H9 (cell line): ENCODE measurements around the gene PTPN13. TPM values are rescaled to one million over a fixed set of nuclear protein-coding genes. Genes with fewer than 3 reads are reported as not detected.

Experiments
- DNase-seq: peaks from one replicate; pipeline ENCODE4 v3.0.0-alpha.2; 2017
- H2AFZ ChIP-seq: one replicate; pipeline ENCODE4 v1.6.1; 2013; ENCODE audit warnings: mild to moderate bottlenecking, low read length, control low read depth, moderate library complexity
- H2AK5ac ChIP-seq: 2 replicates; pipeline ENCODE4 v1.6.1; 2013; ENCODE audit warnings: low read length, control low read depth, mixed read lengths; ENCODE audit not compliant: insufficient read length
- H2BK120ac ChIP-seq: one replicate; pipeline ENCODE4 v1.6.1; 2013; ENCODE audit warnings: low read depth, mild to moderate bottlenecking, low read length, control low read depth, inconsistent platforms; ENCODE audit not compliant: poor library complexity, severe bottlenecking
- H2BK12ac ChIP-seq: 2 replicates; pipeline ENCODE4 v1.6.1; 2013; ENCODE audit warnings: low read length, control low read depth, mixed read lengths, low read depth; ENCODE audit not compliant: insufficient read length
- H2BK15ac ChIP-seq: 2 replicates; pipeline ENCODE4 v1.6.1; 2013; ENCODE audit warnings: low read depth, low read length, control low read depth
- H2BK20ac ChIP-seq: one replicate; pipeline ENCODE4 v1.6.1; 2013; ENCODE audit warnings: low read depth, mild to moderate bottlenecking, low read length, control low read depth, inconsistent platforms; ENCODE audit not compliant: poor library complexity, severe bottlenecking
- H2BK5ac ChIP-seq: 2 replicates; pipeline ENCODE4 v1.6.1; 2013; ENCODE audit warnings: low read length, control low read depth, mixed read lengths; ENCODE audit not compliant: insufficient read length
- H3K14ac ChIP-seq: 2 replicates; pipeline ENCODE4 v1.6.1; 2013; ENCODE audit warnings: low read length, control low read depth; ENCODE audit not compliant: insufficient read depth
- H3K18ac ChIP-seq: 2 replicates; pipeline ENCODE4 v1.6.1; 2013; ENCODE audit warnings: low read depth, mild to moderate bottlenecking, mixed read lengths, low read length, control low read depth; ENCODE audit not compliant: insufficient read length
- H3K23ac ChIP-seq: 2 replicates; pipeline ENCODE4 v1.6.1; 2013; ENCODE audit warnings: low read length, control low read depth, mixed read lengths, low read depth; ENCODE audit not compliant: insufficient read length
- H3K23me2 ChIP-seq: 2 replicates; pipeline ENCODE4 v1.6.1; 2013; ENCODE audit warnings: low read depth, mild to moderate bottlenecking, mixed read lengths, low read length, control low read depth; ENCODE audit not compliant: insufficient read length, poor library complexity, severe bottlenecking
- H3K27ac ChIP-seq: 2 replicates; pipeline ENCODE4 v1.5.1; 2013; ENCODE audit warnings: low read length, control low read depth, mixed read lengths, low read depth; ENCODE audit not compliant: insufficient read length
- H3K27me3 ChIP-seq: 2 replicates; pipeline ENCODE4 v1.6.1; 2013; ENCODE audit warnings: low read length, control low read depth, inconsistent platforms; ENCODE audit not compliant: insufficient read depth
- H3K4ac ChIP-seq: 2 replicates; pipeline ENCODE4 v1.6.1; 2013; ENCODE audit warnings: low read depth, mild to moderate bottlenecking, control low read depth, inconsistent platforms, low read length, moderate library complexity
- H3K4me1 ChIP-seq: 2 replicates; pipeline ENCODE4 v1.6.1; 2013; ENCODE audit warnings: low read length, control low read depth, inconsistent platforms; ENCODE audit not compliant: insufficient read depth
- H3K4me2 ChIP-seq: 2 replicates; pipeline ENCODE4 v1.6.1; 2013; ENCODE audit warnings: low read length, control low read depth, mixed read lengths; ENCODE audit not compliant: insufficient read length, insufficient read depth
- H3K56ac ChIP-seq: 2 replicates; pipeline ENCODE4 v1.6.1; 2013; ENCODE audit warnings: low read depth, mild to moderate bottlenecking, mixed read lengths, low read length, control low read depth; ENCODE audit not compliant: insufficient read length
- H3K79me1 ChIP-seq: 2 replicates; pipeline ENCODE4 v1.6.1; 2013; ENCODE audit warnings: low read depth, mild to moderate bottlenecking, moderate library complexity, low read length, control low read depth, inconsistent platforms; ENCODE audit not compliant: insufficient read depth, poor library complexity, severe bottlenecking
- H3K79me2 ChIP-seq: 2 replicates; pipeline ENCODE4 v1.6.1; 2013; ENCODE audit warnings: low read length, control low read depth, inconsistent platforms; ENCODE audit not compliant: insufficient read depth
- H3K9ac ChIP-seq: 2 replicates; pipeline ENCODE4 v1.6.1; 2013; ENCODE audit warnings: low read length, control low read depth, mixed read lengths; ENCODE audit not compliant: insufficient read length; ENCODE audit errors: extremely low read depth
- H3K9me3 ChIP-seq: one replicate; pipeline ENCODE4 v1.6.1; 2013; ENCODE audit warnings: low read depth, low read length, inconsistent platforms; ENCODE audit not compliant: control insufficient read depth
- H3T11ph ChIP-seq: one replicate; pipeline ENCODE4 v1.6.1; 2013; ENCODE audit warnings: mild to moderate bottlenecking, low read length, control low read depth, inconsistent platforms
- H4K20me1 ChIP-seq: one replicate; pipeline ENCODE4 v1.6.1; 2013; ENCODE audit not compliant: control insufficient read depth, insufficient read length, insufficient read depth
- H4K5ac ChIP-seq: 2 replicates; pipeline ENCODE4 v1.6.1; 2013; ENCODE audit warnings: low read depth, mild to moderate bottlenecking, mixed read lengths, low read length, control low read depth; ENCODE audit not compliant: insufficient read length
- H4K8ac ChIP-seq: replicated peaks from 2 replicates; pipeline ENCODE4 v1.6.1; 2013; ENCODE audit warnings: low read length, control low read depth, mixed read lengths, low read depth; ENCODE audit not compliant: insufficient read length
- H4K91ac ChIP-seq: 2 replicates; pipeline ENCODE4 v1.6.1; 2013; ENCODE audit warnings: low read depth, mild to moderate bottlenecking, moderate library complexity, mixed read lengths, low read length, control low read depth; ENCODE audit not compliant: insufficient read length
- H3K27ac Mint-ChIP-seq, 3 experiments: 2 replicates in 2 of 3; 3 replicates in 1 of 3; pipeline ENCODE4 v1.8.0; 2020 to 2021; ENCODE audit warnings: mixed read lengths in 3 of 3, mild to moderate bottlenecking in 1 of 3, moderate library complexity in 1 of 3
- H3K27me3 Mint-ChIP-seq: 2 replicates; pipeline ENCODE4 v1.8.0; 2021; ENCODE audit warnings: low read depth, mild to moderate bottlenecking, moderate library complexity, mixed read lengths
- H3K36me3 Mint-ChIP-seq, 3 experiments: 2 replicates in 2 of 3; 3 replicates in 1 of 3; pipeline ENCODE4 v1.8.0; 2020 to 2021; ENCODE audit warnings: low read depth in 3 of 3, mixed read lengths in 3 of 3; ENCODE audit not compliant: insufficient read depth in 1 of 3
- H3K4me1 Mint-ChIP-seq, 2 experiments: 2 replicates each; pipeline ENCODE4 v1.8.0; 2020; ENCODE audit warnings: mixed read lengths in 2 of 2
- H3K4me3 Mint-ChIP-seq, 2 experiments: 2 replicates in 1 of 2; 3 replicates in 1 of 2; pipeline ENCODE4 v1.8.0; 2020 to 2021; ENCODE audit warnings: mild to moderate bottlenecking in 2 of 2, mixed read lengths in 2 of 2, moderate library complexity in 1 of 2
- H3K9me3 Mint-ChIP-seq, 2 experiments: 2 replicates in 1 of 2; 3 replicates in 1 of 2; pipeline ENCODE4 v1.8.0; 2020; ENCODE audit warnings: mild to moderate bottlenecking in 2 of 2, mixed read lengths in 2 of 2, moderate library complexity in 1 of 2
- WGBS: extraction: QIAGEN DNeasy Blood & Tissue Kit; methylation state at CpG from one replicate; pipeline ENCODE4 v1.1.7; 2013; ENCODE audit warnings: missing lambda C conversion rate, low lambda C conversion rate, mixed read lengths; ENCODE audit not compliant: insufficient read length; ENCODE audit errors: extremely low coverage; 5-methylcytosine and 5-hydroxymethylcytosine counted together
- long read RNA-seq: library from polyadenylated mRNA; unstranded; transcript quantifications from one replicate; pipeline ENCODE4 v2.0.0, GENCODE V29; 2020
- total RNA-seq: library from RNA; stranded (reverse); gene quantifications from 2 replicates; pipeline ENCODE4 v1.2.1, GENCODE V29; 2021
- TF ChIP-seq, protein P1 (sequence below): fragments of 200-600 bp; sonication (generic); conservative IDR thresholded peaks from 3 replicates; pipeline ENCODE4 v1.8.0; 2021; ENCODE audit warnings: antibody characterized with exemption, mild to moderate bottlenecking

Gene PTPN13, protein sequence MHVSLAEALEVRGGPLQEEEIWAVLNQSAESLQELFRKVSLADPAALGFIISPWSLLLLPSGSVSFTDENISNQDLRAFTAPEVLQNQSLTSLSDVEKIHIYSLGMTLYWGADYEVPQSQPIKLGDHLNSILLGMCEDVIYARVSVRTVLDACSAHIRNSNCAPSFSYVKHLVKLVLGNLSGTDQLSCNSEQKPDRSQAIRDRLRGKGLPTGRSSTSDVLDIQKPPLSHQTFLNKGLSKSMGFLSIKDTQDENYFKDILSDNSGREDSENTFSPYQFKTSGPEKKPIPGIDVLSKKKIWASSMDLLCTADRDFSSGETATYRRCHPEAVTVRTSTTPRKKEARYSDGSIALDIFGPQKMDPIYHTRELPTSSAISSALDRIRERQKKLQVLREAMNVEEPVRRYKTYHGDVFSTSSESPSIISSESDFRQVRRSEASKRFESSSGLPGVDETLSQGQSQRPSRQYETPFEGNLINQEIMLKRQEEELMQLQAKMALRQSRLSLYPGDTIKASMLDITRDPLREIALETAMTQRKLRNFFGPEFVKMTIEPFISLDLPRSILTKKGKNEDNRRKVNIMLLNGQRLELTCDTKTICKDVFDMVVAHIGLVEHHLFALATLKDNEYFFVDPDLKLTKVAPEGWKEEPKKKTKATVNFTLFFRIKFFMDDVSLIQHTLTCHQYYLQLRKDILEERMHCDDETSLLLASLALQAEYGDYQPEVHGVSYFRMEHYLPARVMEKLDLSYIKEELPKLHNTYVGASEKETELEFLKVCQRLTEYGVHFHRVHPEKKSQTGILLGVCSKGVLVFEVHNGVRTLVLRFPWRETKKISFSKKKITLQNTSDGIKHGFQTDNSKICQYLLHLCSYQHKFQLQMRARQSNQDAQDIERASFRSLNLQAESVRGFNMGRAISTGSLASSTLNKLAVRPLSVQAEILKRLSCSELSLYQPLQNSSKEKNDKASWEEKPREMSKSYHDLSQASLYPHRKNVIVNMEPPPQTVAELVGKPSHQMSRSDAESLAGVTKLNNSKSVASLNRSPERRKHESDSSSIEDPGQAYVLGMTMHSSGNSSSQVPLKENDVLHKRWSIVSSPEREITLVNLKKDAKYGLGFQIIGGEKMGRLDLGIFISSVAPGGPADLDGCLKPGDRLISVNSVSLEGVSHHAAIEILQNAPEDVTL (N-terminal part only)
- total RNA-seq, result 32.7 and 34.9 TPM in 2 replicates
- long read RNA-seq, partial matches to known transcripts, result 63 of 87 reads
- long read RNA-seq, other reads (novel, unspliced or antisense), result 24 of 87 reads

DNA sequence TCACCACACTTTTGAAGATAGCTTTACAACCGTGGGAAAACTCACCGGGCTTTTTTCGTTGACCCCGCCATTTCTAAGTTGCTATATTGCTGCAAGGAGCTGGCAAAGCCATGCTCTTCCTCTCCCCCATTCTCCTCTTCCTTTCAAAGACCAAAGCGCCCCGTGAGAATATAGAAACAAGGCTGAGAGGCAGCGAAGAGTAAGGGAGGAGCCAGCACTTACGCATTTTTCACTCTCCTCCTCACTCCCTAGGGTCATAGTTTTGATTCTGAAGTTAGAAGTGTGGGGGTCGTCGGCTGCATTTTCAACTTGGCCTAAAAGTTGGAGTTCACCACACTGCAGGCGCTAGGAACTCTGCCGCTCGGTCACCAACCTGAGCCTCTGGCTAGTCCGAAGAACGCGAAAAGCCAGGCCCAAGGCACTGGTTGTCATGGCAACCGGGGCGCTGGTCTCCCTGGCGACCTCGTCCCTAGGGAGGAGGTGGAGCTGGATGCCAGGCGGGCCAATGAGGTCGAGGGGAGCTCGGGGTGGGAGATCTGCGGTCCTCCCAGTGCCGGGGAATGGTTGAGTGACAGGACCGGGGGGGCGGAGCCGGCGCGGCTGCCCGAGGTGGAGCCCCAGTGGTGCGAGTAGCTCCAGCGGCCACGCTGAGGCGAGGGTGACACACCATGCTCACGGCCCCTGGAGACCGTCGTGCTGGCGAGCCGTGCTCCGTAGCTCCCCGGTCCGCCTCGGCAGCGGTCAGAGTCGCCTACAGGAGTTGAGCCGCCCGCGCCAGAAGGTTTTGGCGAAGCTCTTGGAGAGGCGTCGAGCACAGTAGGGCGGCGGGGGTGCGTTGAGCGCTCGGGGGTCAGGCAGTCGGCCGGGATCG lies at the start of gene PTPN13:
Gene PTPN13, plus strand, starts transcription at position 628 of the 871 bp plus-strand sequence. CDS start 40,942 bp downstream, outside the sequence.
- H4K8ac ChIP-seq, result no peak within 1 kb of the TSS
- peaks cover 9% of the 10 kb centered on the region for H3K23me2 ChIP-seq
- peak within 1 kb of the TSS; percentile 49; the same call in 1 of the 2 replicates for H3K14ac ChIP-seq
- DNase-seq, result peak; percentile 100
- Mint-ChIP-seq H3K4me1 (peaks cover 38% of the 10 kb centered on the region in 2 experiments), H3K27me3 (no peaks in the 10 kb centered on the region), H3K27ac (peak within 1 kb of the TSS; percentile 94 to 98 (median 97)), H3K9me3 (no peaks in the 10 kb centered on the region; a peak in 1 of 5 replicates), H3K4me3 (peak within 1 kb of the TSS; percentile 89 to 96), H3K36me3 (no peaks in the 10 kb centered on the region; a peak in 1 of 7 replicates)
- no peak within 1 kb of the TSS for H3K4ac ChIP-seq
- WGBS, result no CpG with 5 or more reads among the region's 60 CpGs
- no peak within 1 kb of the TSS for H2BK20ac ChIP-seq
- H3K4me2 ChIP-seq, result peak within 1 kb of the TSS; percentile 88
- H2BK5ac ChIP-seq, result no peak within 1 kb of the TSS
- peak within 1 kb of the TSS; percentile 73 for H3K9ac ChIP-seq
- no peaks in the 10 kb centered on the region for H4K20me1 ChIP-seq
- no peak within 1 kb of the TSS for H2AK5ac ChIP-seq
- H2BK12ac ChIP-seq, result no peak within 1 kb of the TSS
- H2BK15ac ChIP-seq, result no peak within 1 kb of the TSS
- TF ChIP-seq, protein P1, sequence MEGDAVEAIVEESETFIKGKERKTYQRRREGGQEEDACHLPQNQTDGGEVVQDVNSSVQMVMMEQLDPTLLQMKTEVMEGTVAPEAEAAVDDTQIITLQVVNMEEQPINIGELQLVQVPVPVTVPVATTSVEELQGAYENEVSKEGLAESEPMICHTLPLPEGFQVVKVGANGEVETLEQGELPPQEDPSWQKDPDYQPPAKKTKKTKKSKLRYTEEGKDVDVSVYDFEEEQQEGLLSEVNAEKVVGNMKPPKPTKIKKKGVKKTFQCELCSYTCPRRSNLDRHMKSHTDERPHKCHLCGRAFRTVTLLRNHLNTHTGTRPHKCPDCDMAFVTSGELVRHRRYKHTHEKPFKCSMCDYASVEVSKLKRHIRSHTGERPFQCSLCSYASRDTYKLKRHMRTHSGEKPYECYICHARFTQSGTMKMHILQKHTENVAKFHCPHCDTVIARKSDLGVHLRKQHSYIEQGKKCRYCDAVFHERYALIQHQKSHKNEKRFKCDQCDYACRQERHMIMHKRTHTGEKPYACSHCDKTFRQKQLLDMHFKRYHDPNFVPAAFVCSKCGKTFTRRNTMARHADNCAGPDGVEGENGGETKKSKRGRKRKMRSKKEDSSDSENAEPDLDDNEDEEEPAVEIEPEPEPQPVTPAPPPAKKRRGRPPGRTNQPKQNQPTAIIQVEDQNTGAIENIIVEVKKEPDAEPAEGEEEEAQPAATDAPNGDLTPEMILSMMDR, result peak; percentile 11; the same call in 1 of the 3 replicates
- H4K91ac ChIP-seq, result no peak within 1 kb of the TSS
- H3K27me3 ChIP-seq, result no peaks in the 10 kb centered on the region
- no peaks in the 10 kb centered on the region for H3K9me3 ChIP-seq
- H3K4me1 ChIP-seq, result peaks cover 3% of the 10 kb centered on the region; the same call in 1 of the 2 replicates
- no peak within 1 kb of the TSS for H4K5ac ChIP-seq
- peaks cover 3% of the 10 kb centered on the region for H3K79me1 ChIP-seq
- peaks cover 10% of the 10 kb centered on the region; the same call in 1 of the 2 replicates for H3K79me2 ChIP-seq
- H3K56ac ChIP-seq, result no peak within 1 kb of the TSS
- peak within 1 kb of the TSS; percentile 35 for H2AFZ ChIP-seq
- H3K23ac ChIP-seq, result no peak within 1 kb of the TSS
- H3K18ac ChIP-seq, result peak within 1 kb of the TSS; percentile 85
- no peak within 1 kb of the TSS for H3T11ph ChIP-seq
- no peak within 1 kb of the TSS for H2BK120ac ChIP-seq
- no peak within 1 kb of the TSS for H3K27ac ChIP-seq
